ENCODE results near the gene ITGB3.

The ITGB3 gene

DNA sequence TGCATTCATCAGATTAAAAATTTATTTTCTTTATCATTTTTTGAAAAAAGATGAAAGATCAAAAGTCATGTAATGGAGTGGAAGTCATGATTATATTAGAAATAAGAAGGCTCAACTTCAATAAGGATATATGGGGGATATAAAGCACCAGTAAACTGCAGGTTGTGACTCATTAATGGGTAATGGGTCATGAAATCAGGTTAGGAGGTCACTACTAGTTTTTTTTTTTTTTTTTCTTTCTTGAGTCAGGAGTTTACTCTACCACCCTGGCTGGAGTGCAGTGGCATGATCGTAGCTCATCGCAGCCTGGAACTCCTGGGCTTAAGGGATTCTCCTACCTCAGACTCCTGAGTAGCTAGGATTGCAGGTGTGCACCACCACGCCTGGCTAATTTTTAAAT is 84.4 kb downstream of the ITGB3 start:
- DNase-seq (ENCODE audit: low read depth) = no peak

GRCh38 chr17:47352848-47353247 is 99.2 kb downstream of the ITGB3 start:
- DNase-seq (ENCODE audit: low read depth) = no peak

- DNase-seq (ENCODE audit: low read depth) = no peak
Measured at GRCh38 chr17:47358652-47359051, 105.0 kb downstream of the ITGB3 start.

Data from stimulated activated CD8-positive, alpha-beta memory T cell treated with anti-CD3 and anti-CD28 coated beads, Interleukin-12 subunit alpha, Interleukin-12 subunit beta, amount 100 ng/mL, for 4 hours (primary cell).